ENCODE measurements around the gene MEIS3.

DNA sequence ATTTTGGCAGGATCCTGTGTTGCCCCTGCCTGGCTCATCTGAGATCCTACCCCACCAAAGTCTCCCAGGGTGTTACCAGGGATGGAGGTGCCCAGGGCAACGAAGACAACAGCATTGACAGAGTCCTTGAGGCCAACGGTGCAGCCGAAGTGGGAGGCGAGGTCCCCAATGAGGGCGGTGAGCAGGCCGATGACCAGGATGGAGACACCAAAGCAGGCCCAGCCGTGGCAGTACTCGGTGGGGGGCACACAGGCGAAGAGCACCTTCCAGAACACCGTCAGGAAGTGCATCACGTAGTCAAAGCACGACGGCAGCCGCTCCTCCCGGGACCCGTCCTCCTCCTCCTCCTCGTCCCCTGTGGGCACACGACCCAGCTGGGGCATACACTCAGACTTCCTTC lies 12.8 kb upstream of the MEIS3 start:
- TF ChIP-seq, protein P1, sequence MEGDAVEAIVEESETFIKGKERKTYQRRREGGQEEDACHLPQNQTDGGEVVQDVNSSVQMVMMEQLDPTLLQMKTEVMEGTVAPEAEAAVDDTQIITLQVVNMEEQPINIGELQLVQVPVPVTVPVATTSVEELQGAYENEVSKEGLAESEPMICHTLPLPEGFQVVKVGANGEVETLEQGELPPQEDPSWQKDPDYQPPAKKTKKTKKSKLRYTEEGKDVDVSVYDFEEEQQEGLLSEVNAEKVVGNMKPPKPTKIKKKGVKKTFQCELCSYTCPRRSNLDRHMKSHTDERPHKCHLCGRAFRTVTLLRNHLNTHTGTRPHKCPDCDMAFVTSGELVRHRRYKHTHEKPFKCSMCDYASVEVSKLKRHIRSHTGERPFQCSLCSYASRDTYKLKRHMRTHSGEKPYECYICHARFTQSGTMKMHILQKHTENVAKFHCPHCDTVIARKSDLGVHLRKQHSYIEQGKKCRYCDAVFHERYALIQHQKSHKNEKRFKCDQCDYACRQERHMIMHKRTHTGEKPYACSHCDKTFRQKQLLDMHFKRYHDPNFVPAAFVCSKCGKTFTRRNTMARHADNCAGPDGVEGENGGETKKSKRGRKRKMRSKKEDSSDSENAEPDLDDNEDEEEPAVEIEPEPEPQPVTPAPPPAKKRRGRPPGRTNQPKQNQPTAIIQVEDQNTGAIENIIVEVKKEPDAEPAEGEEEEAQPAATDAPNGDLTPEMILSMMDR (IDR thresholded peaks at IDR 0.05): no peak
- no peak for TF ChIP-seq POLR2A (IDR thresholded peaks at IDR 0.05)
- TF ChIP-seq POLR2AphosphoS5 (IDR thresholded peaks at IDR 0.05): no peak

Measured in prostate gland (tissue), 2 donors.